Left ventricle myocardium inferior (tissue), 1 donor: Measurements from ENCODE around the gene SREBF2. TPM values are rescaled to one million over a fixed set of nuclear protein-coding genes. Genes with fewer than 3 reads are reported as not detected.

Source experiments
- DNase-seq: peaks from one replicate; pipeline ENCODE4 v3.0.0-alpha.2; 2020
- H3K27ac ChIP-seq: fragments of 200-600 bp; replicated peaks from 2 replicates; pipeline ENCODE4 v1.8.0; 2021
- H3K27me3 ChIP-seq: fragments of 200-600 bp; 2 replicates; pipeline ENCODE4 v1.8.0; 2021; ENCODE audit warnings: low read depth
- H3K36me3 ChIP-seq: fragments of 200-600 bp; 2 replicates; pipeline ENCODE4 v1.8.0; 2021
- H3K4me1 ChIP-seq: fragments of 200-600 bp; 2 replicates; pipeline ENCODE4 v1.8.0; 2021
- H3K4me3 ChIP-seq: fragments of 200-600 bp; 2 replicates; pipeline ENCODE4 v1.8.0; 2021; ENCODE audit warnings: mild to moderate bottlenecking, moderate library complexity
- H3K9me3 ChIP-seq: fragments of 200-600 bp; replicated peaks from 2 replicates; pipeline ENCODE4 v1.8.0; 2021
- CTCF ChIP-seq: fragments of 200-600 bp; IDR thresholded peaks from 2 replicates; pipeline ENCODE4 v1.8.0; 2021; ENCODE audit warnings: antibody characterized with exemption, mild to moderate bottlenecking, borderline replicate concordance
- intact Hi-C: fragments of 100-400 bp; cut with micrococcal nuclease; formaldehyde crosslinking; loops from one replicate; pipeline ENCODE4 v1.11.0; 2022
- total RNA-seq: library from RNA; stranded (reverse); fragmentation: NEBNext Ultra II Directional; extraction: Animal tissue kit (Norgen Biotek cat#: 25700); gene quantifications from one replicate; pipeline ENCODE4 v1.2.1, GENCODE V29; 2021
- donor health status: DM: no; HTN: yes; CAD: no; lungs with severe emphysema.

Gene SREBF2
- total RNA-seq, 1 donor from 2014 or later = 74.5 TPM

GRCh38 chr22:41856469-41856868 lies 23.6 kb downstream of the SREBF2 start:
- no peaks in the 10 kb centered on the region for H3K27me3 ChIP-seq
- no peak for DNase-seq
- intact Hi-C loops = no loop called here
- peak overlapping the region; percentile 58 for H3K27ac ChIP-seq
- H3K4me1 ChIP-seq = peaks cover 48% of the 10 kb centered on the region
- TF ChIP-seq CTCF = no peak
- no peak overlapping the region for H3K4me3 ChIP-seq
- H3K36me3 ChIP-seq = peaks cover 1% of the 10 kb centered on the region
- no peaks in the 10 kb centered on the region for H3K9me3 ChIP-seq

DNA sequence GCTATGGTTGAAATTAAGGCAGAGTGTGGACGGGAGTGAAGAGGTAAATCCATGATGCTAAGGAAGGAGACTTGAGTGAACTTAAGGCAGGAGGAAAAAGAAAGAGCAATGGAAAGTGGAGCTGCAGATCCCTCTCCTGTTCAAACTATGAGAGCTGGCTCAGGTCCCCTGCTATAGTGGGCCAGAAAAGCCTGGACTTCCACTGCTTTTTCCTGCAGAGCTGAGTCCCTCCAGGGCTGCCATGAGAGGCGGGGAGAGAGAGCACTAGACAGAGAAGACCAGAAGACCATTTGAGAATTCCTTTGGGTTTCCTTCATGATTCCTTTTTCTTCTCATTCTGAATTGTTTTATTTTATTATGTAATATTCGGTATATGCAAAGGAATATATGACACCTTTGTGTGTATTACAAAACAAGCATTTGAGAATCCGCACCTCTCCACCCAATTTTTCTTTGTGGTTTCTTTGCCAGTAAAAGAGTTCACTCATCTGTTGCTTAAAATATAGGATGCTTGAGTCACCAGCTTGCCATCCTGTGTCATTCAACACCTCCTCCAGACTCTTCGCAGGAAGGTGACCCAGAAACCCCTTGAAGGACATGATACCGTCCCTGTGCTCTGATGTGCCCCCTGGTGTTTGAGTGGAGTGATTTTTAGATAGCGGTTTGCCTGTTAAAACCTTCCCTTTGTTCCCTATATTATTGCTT lies 24.4 kb downstream of the SREBF2 start:
- peak; percentile 66 for TF ChIP-seq CTCF
- H3K4me3 ChIP-seq = no peak overlapping the region
- no peaks in the 10 kb centered on the region for H3K9me3 ChIP-seq
- H3K36me3 ChIP-seq = no peaks in the 10 kb centered on the region
- intact Hi-C loops = no loop called here
- no peaks in the 10 kb centered on the region for H3K27me3 ChIP-seq
- H3K27ac ChIP-seq = peak overlapping the region; percentile 58
- no peak for DNase-seq
- peaks cover 53% of the 10 kb centered on the region for H3K4me1 ChIP-seq

DNA sequence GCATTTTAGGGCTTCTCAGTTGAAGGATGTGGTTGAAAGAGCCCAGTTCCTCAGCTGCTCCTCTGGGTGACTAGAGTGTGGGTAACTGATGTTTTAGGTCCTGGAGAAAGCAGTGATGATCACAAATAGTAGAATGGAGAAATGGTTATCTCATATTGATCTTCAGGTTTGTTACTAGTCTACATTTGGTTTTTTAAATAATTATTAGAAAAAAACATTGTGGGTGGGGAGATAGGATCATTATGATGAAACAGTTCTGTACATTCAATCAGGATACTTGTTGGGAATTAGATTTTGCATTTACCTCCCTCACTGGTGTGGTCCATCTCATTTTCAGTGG lies 24.9 kb downstream of the SREBF2 start:
- intact Hi-C loops = no loop called here
- no peak for TF ChIP-seq CTCF
- Histone ChIP-seq H3K4me1 (peaks cover 53% of the 10 kb centered on the region), H3K27ac (peak overlapping the region; percentile 58), H3K36me3 (no peaks in the 10 kb centered on the region), H3K27me3 (no peaks in the 10 kb centered on the region), H3K9me3 (no peaks in the 10 kb centered on the region), H3K4me3 (no peak overlapping the region)
- DNase-seq = no peak

DNA sequence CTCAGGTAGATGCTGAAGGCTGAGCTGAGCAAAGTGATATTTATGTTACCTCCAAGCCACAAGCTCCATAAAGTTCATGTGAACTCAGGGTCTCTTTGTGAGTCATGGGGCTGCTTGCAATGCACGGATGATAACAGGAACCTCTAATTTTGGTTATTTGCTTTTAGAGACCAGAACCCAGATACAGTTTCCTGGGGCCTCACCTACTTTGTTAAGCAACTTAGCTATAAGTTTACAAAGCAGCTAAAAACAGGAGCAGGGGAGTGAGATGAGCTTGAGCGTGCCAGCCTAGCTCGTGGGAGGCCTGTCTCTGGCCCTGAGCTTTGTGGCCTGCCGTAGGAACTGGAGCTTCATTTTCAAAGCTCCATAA lies 29.2 kb downstream of the SREBF2 start:
- no peak overlapping the region for H3K4me3 ChIP-seq
- peaks cover 61% of the 10 kb centered on the region for H3K4me1 ChIP-seq
- intact Hi-C loops = no loop called here
- H3K27ac ChIP-seq = peak overlapping the region; percentile 59
- no peak for TF ChIP-seq CTCF
- H3K27me3 ChIP-seq = no peaks in the 10 kb centered on the region
- H3K9me3 ChIP-seq = no peaks in the 10 kb centered on the region
- no peak for DNase-seq
- H3K36me3 ChIP-seq = peaks cover 8% of the 10 kb centered on the region

DNA sequence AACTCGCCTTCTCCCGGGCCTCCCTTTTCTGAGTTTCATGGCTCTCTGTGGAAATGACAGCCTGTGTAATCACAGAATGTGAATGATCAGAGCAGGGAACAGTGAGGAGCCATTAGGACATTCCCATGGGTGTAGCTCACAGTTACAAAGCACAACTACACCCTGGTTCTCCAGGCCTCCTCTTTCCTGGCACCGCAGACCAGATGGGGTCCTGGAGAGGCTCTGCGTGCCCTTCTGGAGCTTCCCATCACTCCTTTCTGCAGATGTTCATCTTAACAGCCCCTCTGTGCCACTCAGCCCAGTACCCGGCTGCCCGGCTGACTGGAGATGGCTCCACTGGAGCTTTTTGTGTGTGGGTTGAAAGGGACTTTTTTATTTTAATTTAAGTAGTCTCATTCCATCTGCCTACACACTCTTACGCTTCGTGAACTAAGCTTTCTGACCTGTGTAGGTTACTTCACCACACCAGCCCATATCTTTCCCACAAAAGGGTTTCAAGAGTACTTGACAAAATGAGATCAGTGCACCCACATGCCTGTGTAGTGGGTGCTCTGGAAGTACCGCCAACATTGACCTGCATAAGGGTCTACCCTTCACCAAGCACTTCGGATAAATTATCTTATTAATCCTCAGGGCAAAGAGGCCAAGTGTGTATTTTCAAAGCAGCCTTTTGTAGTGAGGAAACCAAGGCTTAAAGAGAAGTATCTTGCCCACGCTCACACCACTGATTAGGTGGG lies 29.8 kb downstream of the SREBF2 start:
- Histone ChIP-seq H3K4me1 (peaks cover 55% of the 10 kb centered on the region), H3K27ac (peak overlapping the region; percentile 59)
- intact Hi-C loops = no loop called here

More for the DNA sequence above, 29.8 kb downstream of the SREBF2 start:
- no peak for DNase-seq
- TF ChIP-seq CTCF = no peak
- H3K9me3 ChIP-seq = no peaks in the 10 kb centered on the region
- H3K36me3 ChIP-seq = peaks cover 13% of the 10 kb centered on the region
- H3K4me3 ChIP-seq = no peak overlapping the region
- H3K27me3 ChIP-seq = no peaks in the 10 kb centered on the region
